Activated CD4-positive, CD25-positive, alpha-beta regulatory T cell (primary cell): ENCODE results near the gene CYP2J2.
"Not testable (repeated sequence)": the region's sequence is repeated elsewhere in the genome, so short reads cannot be mapped to it uniquely, and the experiment has no call there.

ENCODE experiments used
- DNase-seq, 4 experiments: peaks; one replicate each; lab custom pipeline; 2025; lab: John Stamatoyannopoulos, UW

Gene CYP2J2

GRCh38 chr1:59926381-59927123 is at the start of gene CYP2J2:
TSS of gene CYP2J2 (minus strand) at chr1:59926773. CDS start at chr1:59926746, 27 bp downstream.
- DNase-seq, result no peak

GRCh38 chr1:59973719-59974118 is 47.1 kb upstream of the CYP2J2 start:
- no peak for DNase-seq

- no peak for DNase-seq
These were observed 45.8 kb upstream of the CYP2J2 start for GRCh38 chr1:59972216-59972927.

- DNase-seq, result peak in 1 of 4 experiments; percentile 2
These were observed 44.9 kb upstream of the CYP2J2 start for GRCh38 chr1:59971464-59971911.

GRCh38 chr1:59969542-59970175 is 43.1 kb upstream of the CYP2J2 start:
- not testable (repeated sequence) for DNase-seq

- DNase-seq, result not testable (repeated sequence)
These were observed 42.2 kb upstream of the CYP2J2 start for GRCh38 chr1:59968746-59969145.

- DNase-seq, result no peak
These were observed 41.2 kb upstream of the CYP2J2 start for GRCh38 chr1:59967780-59968179.

GRCh38 chr1:59967141-59967697 is 40.6 kb upstream of the CYP2J2 start:
- DNase-seq, result no peak

- no peak for DNase-seq
These were observed 25.5 kb upstream of the CYP2J2 start for GRCh38 chr1:59952065-59952464.

- DNase-seq, result no peak
These were observed 23.1 kb upstream of the CYP2J2 start for GRCh38 chr1:59949648-59950047.

GRCh38 chr1:59948990-59949389 is 22.4 kb upstream of the CYP2J2 start:
- DNase-seq, result no peak

- no peak for DNase-seq
These were observed 20.7 kb upstream of the CYP2J2 start for GRCh38 chr1:59947047-59947938.

- DNase-seq, result no peak
These were observed 19.2 kb upstream of the CYP2J2 start for GRCh38 chr1:59945790-59946189.

GRCh38 chr1:59939393-59939792 is 12.8 kb upstream of the CYP2J2 start:
- no peak for DNase-seq

GRCh38 chr1:59937636-59938210 is 11.2 kb upstream of the CYP2J2 start:
- DNase-seq, result no peak

- DNase-seq, result no peak
These were observed 9.8 kb upstream of the CYP2J2 start for GRCh38 chr1:59936358-59936821.

GRCh38 chr1:59928996-59929395 is 2.4 kb upstream of the CYP2J2 start:
- DNase-seq, result no peak

GRCh38 chr1:59927213-59927612 is 640 bp upstream of the CYP2J2 start:
- no peak for DNase-seq

- no peak for DNase-seq
These were observed 1.9 kb downstream of the CYP2J2 start for GRCh38 chr1:59924653-59925052.

GRCh38 chr1:59921258-59921899 is 5.2 kb downstream of the CYP2J2 start:
- not testable (repeated sequence) for DNase-seq
